RWPE2 (cell line): ENCODE data around the gene NRG3.

Source experiments
- ATAC-seq: fragments of 200-7000 bp; cut with Tn5 transposase; 3 replicates; pipeline ENCODE4 v1.9.1; 2021; ENCODE audit warnings: low read depth
- DNase-seq: peaks from one replicate; pipeline ENCODE4 v3.0.0-alpha.2; 2020; ENCODE audit warnings: low spot score
- H3K27ac ChIP-seq: fragments of 450-650 bp; 2 replicates; pipeline ENCODE4 v1.5.1; 2017; ENCODE audit warnings: mild to moderate bottlenecking; ENCODE audit not compliant: poor library complexity, severe bottlenecking
- H3K27me3 ChIP-seq: fragments of 250-450 bp; sonication (Bioruptor Pico); 2 replicates; pipeline ENCODE4 v1.5.1; 2021; ENCODE audit warnings: mild to moderate bottlenecking, moderate library complexity; ENCODE audit not compliant: insufficient read depth, poor library complexity, severe bottlenecking
- H3K36me3 ChIP-seq: fragments of 250-450 bp; sonication (Bioruptor Pico); 2 replicates; pipeline ENCODE4 v1.5.1; 2020; ENCODE audit warnings: low read depth, mild to moderate bottlenecking, moderate library complexity
- H3K4me1 ChIP-seq: fragments of 250-450 bp; sonication (Bioruptor Pico); 2 replicates; pipeline ENCODE4 v1.5.1; 2021; ENCODE audit warnings: mild to moderate bottlenecking, moderate library complexity; ENCODE audit not compliant: insufficient read depth, poor library complexity, severe bottlenecking
- H3K4me3 ChIP-seq: fragments of 250-450 bp; sonication (Bioruptor Pico); 2 replicates; pipeline ENCODE4 v1.5.1; 2021; ENCODE audit warnings: mild to moderate bottlenecking, moderate library complexity; ENCODE audit not compliant: severe bottlenecking
- H3K9me3 ChIP-seq: fragments of 250-450 bp; sonication (Bioruptor Pico); 2 replicates; pipeline ENCODE4 v1.5.1; 2021; ENCODE audit warnings: mild to moderate bottlenecking, moderate library complexity; ENCODE audit not compliant: severe bottlenecking
- TF ChIP-seq, protein P1 (sequence below): fragments of 450-650 bp; IDR thresholded peaks from one replicate; pipeline ENCODE4 v1.5.1; 2017; ENCODE audit warnings: mild to moderate bottlenecking, moderate library complexity; ENCODE audit not compliant: poor library complexity, severe bottlenecking

NRG3 gene

DNA sequence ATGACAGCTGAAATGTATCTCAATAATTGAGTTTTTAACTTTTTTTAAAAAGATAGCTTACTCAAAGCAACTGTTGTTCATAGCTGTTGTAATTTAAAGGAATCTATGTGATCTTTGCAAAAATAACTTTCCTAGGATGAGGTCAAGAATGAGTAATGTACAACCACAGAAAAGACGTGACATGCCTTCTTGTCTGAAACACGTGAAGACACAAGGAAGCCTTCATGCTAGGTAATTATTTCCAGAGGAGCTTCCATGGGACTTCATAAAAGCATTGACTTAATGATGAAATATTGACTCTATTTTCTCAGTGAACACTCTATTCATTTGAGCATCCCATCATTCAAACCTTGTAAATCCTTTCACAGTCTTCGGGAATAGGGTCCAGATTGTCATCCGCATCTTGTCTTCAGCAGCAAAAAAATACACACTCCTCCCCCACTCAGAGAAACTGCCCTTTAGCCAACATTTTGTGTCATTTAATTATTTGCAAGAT, 528.0 kb downstream of the NRG3 start:
- Histone ChIP-seq H3K36me3 (no peaks in the 10 kb centered on the region), H3K4me3 (no peak overlapping the region), H3K4me1 (no peaks in the 10 kb centered on the region), H3K27ac (no peak overlapping the region), H3K9me3 (no peaks in the 10 kb centered on the region), H3K27me3 (no peaks in the 10 kb centered on the region)
- DNase-seq (no peak), ATAC-seq (no peak)
- TF ChIP-seq, protein P1, sequence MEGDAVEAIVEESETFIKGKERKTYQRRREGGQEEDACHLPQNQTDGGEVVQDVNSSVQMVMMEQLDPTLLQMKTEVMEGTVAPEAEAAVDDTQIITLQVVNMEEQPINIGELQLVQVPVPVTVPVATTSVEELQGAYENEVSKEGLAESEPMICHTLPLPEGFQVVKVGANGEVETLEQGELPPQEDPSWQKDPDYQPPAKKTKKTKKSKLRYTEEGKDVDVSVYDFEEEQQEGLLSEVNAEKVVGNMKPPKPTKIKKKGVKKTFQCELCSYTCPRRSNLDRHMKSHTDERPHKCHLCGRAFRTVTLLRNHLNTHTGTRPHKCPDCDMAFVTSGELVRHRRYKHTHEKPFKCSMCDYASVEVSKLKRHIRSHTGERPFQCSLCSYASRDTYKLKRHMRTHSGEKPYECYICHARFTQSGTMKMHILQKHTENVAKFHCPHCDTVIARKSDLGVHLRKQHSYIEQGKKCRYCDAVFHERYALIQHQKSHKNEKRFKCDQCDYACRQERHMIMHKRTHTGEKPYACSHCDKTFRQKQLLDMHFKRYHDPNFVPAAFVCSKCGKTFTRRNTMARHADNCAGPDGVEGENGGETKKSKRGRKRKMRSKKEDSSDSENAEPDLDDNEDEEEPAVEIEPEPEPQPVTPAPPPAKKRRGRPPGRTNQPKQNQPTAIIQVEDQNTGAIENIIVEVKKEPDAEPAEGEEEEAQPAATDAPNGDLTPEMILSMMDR, result no peak

- H3K27ac ChIP-seq, result no peak overlapping the region
- TF ChIP-seq, protein P1, result no peak
- DNase-seq, result no peak
- ATAC-seq, result no peak
- H3K27me3 ChIP-seq, result no peaks in the 10 kb centered on the region
- no peaks in the 10 kb centered on the region for H3K36me3 ChIP-seq
- no peak overlapping the region for H3K4me3 ChIP-seq
- H3K4me1 ChIP-seq, result no peaks in the 10 kb centered on the region
- H3K9me3 ChIP-seq, result no peaks in the 10 kb centered on the region
Observed at GRCh38 chr10:82409671-82410070, 534.7 kb downstream of the NRG3 start.

DNA sequence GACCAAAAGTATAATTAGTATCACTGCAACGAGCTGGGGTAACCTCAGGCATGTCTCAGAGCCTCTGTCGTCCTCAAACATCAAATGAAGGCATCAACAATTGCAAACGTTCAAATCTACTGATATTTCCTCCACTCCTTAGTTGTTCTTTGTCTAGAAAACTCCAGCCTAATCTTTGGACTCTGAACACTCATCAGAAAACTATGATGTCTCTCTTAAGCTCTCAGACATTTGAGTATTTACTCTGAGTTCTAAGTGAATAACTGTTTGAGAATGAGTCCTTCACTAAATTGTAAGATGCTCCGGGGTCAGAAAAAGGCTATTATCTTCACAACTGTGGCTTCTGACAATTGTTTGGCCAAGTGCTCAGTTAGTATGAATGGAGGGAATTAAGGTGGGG, 536.4 kb downstream of the NRG3 start:
- Histone ChIP-seq H3K27me3 (no peaks in the 10 kb centered on the region), H3K27ac (no peak overlapping the region), H3K36me3 (no peaks in the 10 kb centered on the region), H3K4me1 (no peaks in the 10 kb centered on the region), H3K4me3 (no peak overlapping the region), H3K9me3 (no peaks in the 10 kb centered on the region)
- TF ChIP-seq, protein P1, result no peak
- DNase-seq (no peak), ATAC-seq (no peak)

DNA sequence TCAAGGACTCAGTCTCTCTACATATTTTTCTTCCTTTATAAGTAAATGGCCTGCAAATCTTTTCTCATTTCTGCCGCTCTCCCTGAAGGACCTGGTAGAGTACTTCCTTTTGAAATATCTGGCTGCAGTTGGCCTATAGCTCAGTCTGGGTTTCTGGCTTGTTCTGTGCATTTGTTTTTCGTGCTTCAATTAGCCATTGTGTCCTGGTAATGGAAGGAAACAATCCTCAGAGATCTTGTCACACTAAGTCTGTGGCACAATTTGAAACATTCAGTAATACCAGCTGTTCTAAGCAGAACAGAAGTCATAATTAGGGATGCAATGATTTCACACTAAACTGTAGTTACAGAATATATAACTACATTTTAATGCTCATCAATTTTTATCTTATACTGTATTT, 545.0 kb downstream of the NRG3 start:
- TF ChIP-seq, protein P1, result no peak
- H3K27ac ChIP-seq, result no peak overlapping the region
- no peak overlapping the region for H3K4me3 ChIP-seq
- H3K9me3 ChIP-seq, result peaks cover 2% of the 10 kb centered on the region
- no peaks in the 10 kb centered on the region for H3K27me3 ChIP-seq
- DNase-seq (no peak), ATAC-seq (no peak)
- H3K36me3 ChIP-seq, result no peaks in the 10 kb centered on the region
- no peaks in the 10 kb centered on the region for H3K4me1 ChIP-seq

DNA sequence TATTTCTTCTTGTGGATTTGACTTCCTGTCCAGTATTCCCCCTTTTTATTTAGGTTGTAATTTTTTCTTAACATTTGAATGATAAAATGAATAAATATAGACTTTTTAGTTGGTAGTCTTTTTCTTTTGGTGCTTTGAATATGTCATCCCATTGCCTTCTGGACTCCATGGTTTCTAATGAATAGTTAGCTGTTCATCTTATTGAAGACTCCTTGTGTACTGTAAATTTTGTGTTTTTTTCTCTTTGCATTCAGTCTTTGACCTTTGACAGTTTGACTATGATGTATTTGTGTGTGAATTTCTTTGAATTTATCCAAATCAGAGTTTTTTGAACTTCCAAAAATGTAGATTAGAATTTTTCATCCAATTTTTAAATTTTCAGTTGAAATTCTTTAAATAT, 554.3 kb downstream of the NRG3 start:
- no peak for DNase-seq
- H3K27ac ChIP-seq, result no peak overlapping the region

More for the DNA sequence above, 554.3 kb downstream of the NRG3 start:
- no peaks in the 10 kb centered on the region for H3K4me1 ChIP-seq
- H3K36me3 ChIP-seq, result no peaks in the 10 kb centered on the region
- H3K9me3 ChIP-seq, result peaks cover 9% of the 10 kb centered on the region
- no peak for ATAC-seq
- TF ChIP-seq, protein P1, result no peak
- H3K27me3 ChIP-seq, result no peaks in the 10 kb centered on the region
- H3K4me3 ChIP-seq, result no peak overlapping the region
